HEK293 (cell line): Measurements from ENCODE around the gene GBP5.

ENCODE experiments used
- CTCF ChIA-PET: fragments of 350-600 bp; formaldehyde crosslinking; extraction: SDS; loops from one replicate; lab custom pipeline; 2021; ENCODE audit warnings: antibody characterized with exemption; lab: Yijun Ruan, JAX
- POLR2A ChIA-PET: fragments of 300-600 bp; formaldehyde crosslinking; extraction: SDS; loops from one replicate; lab custom pipeline; 2020; ENCODE audit warnings: antibody characterized with exemption, inconsistent platforms; lab: Yijun Ruan, JAX
- H3K27ac ChIP-seq: fragments of 200-500 bp; sonication (Bioruptor generic); 2 replicates; pipeline ENCODE4 v1.5.1; 2014; ENCODE audit warnings: low read depth, low read length, control low read depth, inconsistent platforms; ENCODE audit errors: extremely low read depth
- H3K36me3 ChIP-seq, 2 experiments: fragments of 200-500 bp in 1 of 2; sonication (Bioruptor generic) in 1 of 2; 1 replicate in 1 of 2; 2 replicates in 1 of 2; pipeline ENCODE4 v1.5.1; 2014 to 2017; ENCODE audit warnings: inconsistent platforms in 2 of 2, low read length in 2 of 2; ENCODE audit not compliant: control insufficient read depth in 2 of 2, insufficient read depth in 1 of 2
- H3K4me1 ChIP-seq: fragments of 200-500 bp; sonication (Bioruptor generic); 2 replicates; pipeline ENCODE4 v1.5.1; 2014; ENCODE audit warnings: mild to moderate bottlenecking, low read length, inconsistent platforms; ENCODE audit not compliant: control insufficient read depth, insufficient read depth
- H3K4me3 ChIP-seq: 2 replicates; pipeline ENCODE4 v1.5.1; 2011; ENCODE audit warnings: low read depth, mild to moderate bottlenecking, control low read depth, low read length, moderate library complexity
- H3K9me3 ChIP-seq: fragments of 200-500 bp; sonication (Bioruptor generic); 2 replicates; pipeline ENCODE4 v1.5.1; 2014; ENCODE audit warnings: low read depth, low read length, inconsistent platforms; ENCODE audit not compliant: control insufficient read depth, insufficient read depth
- GLI4 ChIP-seq: fragments of 450-650 bp; formaldehyde crosslinking; IDR thresholded peaks from 2 replicates; pipeline ENCODE4 v1.5.1; 2016; ENCODE audit warnings: missing biosample characterization, missing genetic modification characterization
- GLIS1 ChIP-seq: fragments of 450-650 bp; formaldehyde crosslinking; IDR thresholded peaks from 2 replicates; pipeline ENCODE4 v1.5.1; 2016; ENCODE audit warnings: missing biosample characterization, missing genetic modification characterization
- HOXC10 ChIP-seq: sonication (generic); formaldehyde crosslinking; IDR thresholded peaks from 2 replicates; pipeline ENCODE4 v1.8.1; 2023; ENCODE audit warnings: mild to moderate bottlenecking, missing genetic modification reagents
- KLF1 ChIP-seq: fragments of 450-650 bp; formaldehyde crosslinking; IDR thresholded peaks from 2 replicates; pipeline ENCODE4 v1.5.1; 2016; ENCODE audit warnings: missing biosample characterization, missing genetic modification characterization
- KLF8 ChIP-seq: fragments of 450-650 bp; formaldehyde crosslinking; IDR thresholded peaks from 2 replicates; pipeline ENCODE4 v1.5.1; 2016; ENCODE audit warnings: missing biosample characterization, missing genetic modification characterization
- RBAK ChIP-seq: fragments of 450-650 bp; formaldehyde crosslinking; IDR thresholded peaks from 2 replicates; pipeline ENCODE4 v1.5.1; 2016; ENCODE audit warnings: missing biosample characterization, missing genetic modification characterization
- ZBTB44 ChIP-seq: fragments of 450-650 bp; IDR thresholded peaks from 2 replicates; pipeline ENCODE4 v1.5.1; 2018; ENCODE audit warnings: missing biosample characterization, mild to moderate bottlenecking, missing genetic modification characterization
- ZBTB8A ChIP-seq: fragments of 450-650 bp; formaldehyde crosslinking; IDR thresholded peaks from 2 replicates; pipeline ENCODE4 v1.5.1; 2016; ENCODE audit warnings: missing biosample characterization, missing genetic modification characterization
- ZFP37 ChIP-seq: fragments of 450-650 bp; formaldehyde crosslinking; IDR thresholded peaks from 2 replicates; pipeline ENCODE4 v1.5.1; 2016; ENCODE audit warnings: missing biosample characterization, missing genetic modification characterization
- ZFP69B ChIP-seq: fragments of 450-650 bp; formaldehyde crosslinking; IDR thresholded peaks from 2 replicates; pipeline ENCODE4 v1.5.1; 2016; ENCODE audit warnings: missing biosample characterization, missing genetic modification characterization
- ZNF138 ChIP-seq: fragments of 450-650 bp; formaldehyde crosslinking; IDR thresholded peaks from 2 replicates; pipeline ENCODE4 v1.5.1; 2016; ENCODE audit warnings: missing biosample characterization, missing genetic modification characterization, borderline replicate concordance
- ZNF157 ChIP-seq: fragments of 450-650 bp; formaldehyde crosslinking; IDR thresholded peaks from 2 replicates; pipeline ENCODE4 v1.5.1; 2016; ENCODE audit warnings: missing biosample characterization, missing genetic modification characterization
- ZNF18 ChIP-seq: fragments of 450-650 bp; formaldehyde crosslinking; IDR thresholded peaks from 2 replicates; pipeline ENCODE4 v1.5.1; 2016; ENCODE audit warnings: missing biosample characterization, missing genetic modification characterization
- ZNF202 ChIP-seq: fragments of 450-650 bp; formaldehyde crosslinking; IDR thresholded peaks from 2 replicates; pipeline ENCODE4 v1.5.1; 2016; ENCODE audit warnings: missing biosample characterization, missing genetic modification characterization, borderline replicate concordance
- ZNF362 ChIP-seq: fragments of 450-650 bp; formaldehyde crosslinking; IDR thresholded peaks from 2 replicates; pipeline ENCODE4 v1.5.1; 2016; ENCODE audit warnings: missing biosample characterization, missing genetic modification characterization
- ZNF404 ChIP-seq: fragments of 450-650 bp; formaldehyde crosslinking; IDR thresholded peaks from 2 replicates; pipeline ENCODE4 v1.5.1; 2017; ENCODE audit warnings: missing biosample characterization, missing genetic modification characterization
- ZNF48 ChIP-seq: fragments of 450-650 bp; formaldehyde crosslinking; IDR thresholded peaks from 2 replicates; pipeline ENCODE4 v1.5.1; 2016; ENCODE audit warnings: missing biosample characterization, missing genetic modification characterization
- ZNF610 ChIP-seq: fragments of 450-650 bp; formaldehyde crosslinking; IDR thresholded peaks from 2 replicates; pipeline ENCODE4 v1.5.1; 2016; ENCODE audit warnings: missing biosample characterization, missing genetic modification characterization, borderline replicate concordance
- ZNF701 ChIP-seq: fragments of 450-650 bp; formaldehyde crosslinking; IDR thresholded peaks from 2 replicates; pipeline ENCODE4 v1.5.1; 2016; ENCODE audit warnings: missing biosample characterization, missing genetic modification characterization
- ZNF830 ChIP-seq: fragments of 450-650 bp; IDR thresholded peaks from 2 replicates; pipeline ENCODE4 v1.5.0; 2018; ENCODE audit warnings: missing biosample characterization, missing genetic modification characterization, low read depth, mild to moderate bottlenecking, moderate library complexity
- ZSCAN23 ChIP-seq: fragments of 450-650 bp; formaldehyde crosslinking; IDR thresholded peaks from 2 replicates; pipeline ENCODE4 v1.5.1; 2016; ENCODE audit warnings: missing biosample characterization, missing genetic modification characterization
- TF ChIP-seq, protein P1 (sequence below): fragments of 450-650 bp; formaldehyde crosslinking; conservative IDR thresholded peaks from 2 replicates; pipeline ENCODE4 v1.5.1; 2016; ENCODE audit warnings: low read depth, missing biosample characterization, missing genetic modification characterization
- TF ChIP-seq, protein P2 (sequence below): fragments of 450-650 bp; formaldehyde crosslinking; IDR thresholded peaks from 2 replicates; pipeline ENCODE4 v1.5.1; 2017; ENCODE audit warnings: missing biosample characterization, missing genetic modification characterization
- TF ChIP-seq, protein P3 (sequence below): fragments of 450-650 bp; formaldehyde crosslinking; IDR thresholded peaks from 2 replicates; pipeline ENCODE4 v1.5.1; 2016; ENCODE audit warnings: missing biosample characterization, missing genetic modification characterization

Gene GBP5

DNA sequence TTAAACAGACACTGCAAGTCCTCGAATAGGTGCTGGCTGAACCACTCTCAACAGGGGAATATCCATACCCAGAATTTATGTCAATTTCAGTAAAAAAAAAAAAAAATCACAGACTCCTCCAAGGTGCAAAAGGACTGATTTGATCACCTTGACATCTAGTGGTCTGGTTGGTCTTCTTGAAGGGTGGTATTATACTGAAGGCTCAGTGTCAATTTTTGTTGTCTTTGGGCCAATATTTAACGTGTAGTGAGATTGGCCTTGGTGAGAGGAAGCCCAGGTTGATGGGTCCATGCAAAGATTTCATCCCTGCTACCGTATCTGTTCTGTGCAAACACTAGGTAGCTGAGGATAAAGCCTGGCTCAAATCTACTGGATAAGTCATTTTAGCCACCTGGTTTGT lies 4.0 kb upstream of the GBP5 start (continued):
- TF ChIP-seq, protein P1, sequence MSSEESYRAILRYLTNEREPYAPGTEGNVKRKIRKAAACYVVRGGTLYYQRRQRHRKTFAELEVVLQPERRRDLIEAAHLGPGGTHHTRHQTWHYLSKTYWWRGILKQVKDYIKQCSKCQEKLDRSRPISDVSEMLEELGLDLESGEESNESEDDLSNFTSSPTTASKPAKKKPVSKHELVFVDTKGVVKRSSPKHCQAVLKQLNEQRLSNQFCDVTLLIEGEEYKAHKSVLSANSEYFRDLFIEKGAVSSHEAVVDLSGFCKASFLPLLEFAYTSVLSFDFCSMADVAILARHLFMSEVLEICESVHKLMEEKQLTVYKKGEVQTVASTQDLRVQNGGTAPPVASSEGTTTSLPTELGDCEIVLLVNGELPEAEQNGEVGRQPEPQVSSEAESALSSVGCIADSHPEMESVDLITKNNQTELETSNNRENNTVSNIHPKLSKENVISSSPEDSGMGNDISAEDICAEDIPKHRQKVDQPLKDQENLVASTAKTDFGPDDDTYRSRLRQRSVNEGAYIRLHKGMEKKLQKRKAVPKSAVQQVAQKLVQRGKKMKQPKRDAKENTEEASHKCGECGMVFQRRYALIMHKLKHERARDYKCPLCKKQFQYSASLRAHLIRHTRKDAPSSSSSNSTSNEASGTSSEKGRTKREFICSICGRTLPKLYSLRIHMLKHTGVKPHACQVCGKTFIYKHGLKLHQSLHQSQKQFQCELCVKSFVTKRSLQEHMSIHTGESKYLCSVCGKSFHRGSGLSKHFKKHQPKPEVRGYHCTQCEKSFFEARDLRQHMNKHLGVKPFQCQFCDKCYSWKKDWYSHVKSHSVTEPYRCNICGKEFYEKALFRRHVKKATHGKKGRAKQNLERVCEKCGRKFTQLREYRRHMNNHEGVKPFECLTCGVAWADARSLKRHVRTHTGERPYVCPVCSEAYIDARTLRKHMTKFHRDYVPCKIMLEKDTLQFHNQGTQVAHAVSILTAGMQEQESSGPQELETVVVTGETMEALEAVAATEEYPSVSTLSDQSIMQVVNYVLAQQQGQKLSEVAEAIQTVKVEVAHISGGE (tag by site-specific recombination): no peak
- no peak for TF ChIP-seq ZBTB44 (tag by site-specific recombination)
- no peak for TF ChIP-seq KLF8 (tag by site-specific recombination)

- CTCF ChIA-PET: interaction anchor here (0.5 to 0.6 kb wide), 2 partner anchors 72 to 150 kb away, joined by 3 to 4 read pairs; no protein-coding TSS in a partner anchor
- H3K9me3 ChIP-seq: no peaks in the 10 kb centered on the region
- TF ChIP-seq ZFP69B (tag by site-specific recombination) (no peak), ZNF830 (no peak), ZFP37 (tag by site-specific recombination) (no peak), ZNF701 (tag by site-specific recombination) (no peak), KLF1 (tag by site-specific recombination) (no peak), ZNF404 (tag by site-specific recombination) (no peak), ZNF138 (tag by site-specific recombination) (no peak)
- TF ChIP-seq, protein P2, sequence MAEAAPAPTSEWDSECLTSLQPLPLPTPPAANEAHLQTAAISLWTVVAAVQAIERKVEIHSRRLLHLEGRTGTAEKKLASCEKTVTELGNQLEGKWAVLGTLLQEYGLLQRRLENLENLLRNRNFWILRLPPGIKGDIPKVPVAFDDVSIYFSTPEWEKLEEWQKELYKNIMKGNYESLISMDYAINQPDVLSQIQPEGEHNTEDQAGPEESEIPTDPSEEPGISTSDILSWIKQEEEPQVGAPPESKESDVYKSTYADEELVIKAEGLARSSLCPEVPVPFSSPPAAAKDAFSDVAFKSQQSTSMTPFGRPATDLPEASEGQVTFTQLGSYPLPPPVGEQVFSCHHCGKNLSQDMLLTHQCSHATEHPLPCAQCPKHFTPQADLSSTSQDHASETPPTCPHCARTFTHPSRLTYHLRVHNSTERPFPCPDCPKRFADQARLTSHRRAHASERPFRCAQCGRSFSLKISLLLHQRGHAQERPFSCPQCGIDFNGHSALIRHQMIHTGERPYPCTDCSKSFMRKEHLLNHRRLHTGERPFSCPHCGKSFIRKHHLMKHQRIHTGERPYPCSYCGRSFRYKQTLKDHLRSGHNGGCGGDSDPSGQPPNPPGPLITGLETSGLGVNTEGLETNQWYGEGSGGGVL: no peak
- TF ChIP-seq, protein P3, sequence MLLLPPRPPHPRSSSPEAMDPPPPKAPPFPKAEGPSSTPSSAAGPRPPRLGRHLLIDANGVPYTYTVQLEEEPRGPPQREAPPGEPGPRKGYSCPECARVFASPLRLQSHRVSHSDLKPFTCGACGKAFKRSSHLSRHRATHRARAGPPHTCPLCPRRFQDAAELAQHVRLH (tag by site-specific recombination): no peak
- POLR2A ChIA-PET: no interaction called here
- H3K36me3 ChIP-seq: no peaks in the 10 kb centered on the region
- no peaks in the 10 kb centered on the region for H3K4me1 ChIP-seq
- H3K27ac ChIP-seq: no peak overlapping the region
- no peak overlapping the region for H3K4me3 ChIP-seq
Observed at GRCh38 chr1:89274411-89274857, 1.8 kb upstream of the GBP5 start.

DNA sequence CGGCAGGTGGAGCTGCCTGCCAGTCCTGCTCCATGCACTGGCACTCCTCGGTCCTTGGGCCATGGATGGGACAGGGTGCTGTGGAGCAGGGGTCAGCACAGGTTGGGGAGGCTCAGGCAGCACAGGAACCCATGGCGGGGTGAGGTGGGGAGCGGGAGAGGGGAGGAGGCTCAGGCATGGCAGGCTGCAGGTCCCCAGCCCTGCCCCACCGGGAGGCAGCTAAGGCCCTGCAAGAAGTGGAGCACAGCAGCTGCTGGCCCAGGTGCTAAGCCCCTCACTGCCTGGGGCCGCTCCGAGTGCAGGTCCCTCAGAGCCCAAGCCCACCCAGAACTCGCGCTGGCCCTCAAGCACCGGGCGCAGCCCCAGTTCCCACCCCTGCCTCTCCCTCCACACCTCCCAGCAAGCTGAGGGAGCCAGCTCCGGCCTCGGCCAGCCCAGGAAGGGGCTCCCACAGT lies 691 bp upstream of the GBP5 start:
- no peaks in the 10 kb centered on the region for H3K36me3 ChIP-seq
- H3K4me1 ChIP-seq: no peaks in the 10 kb centered on the region
- CTCF ChIA-PET: no interaction called here
- POLR2A ChIA-PET: no interaction called here
- H3K9me3 ChIP-seq: no peaks in the 10 kb centered on the region
- H3K4me3 ChIP-seq: no peak overlapping the region
- no peak overlapping the region for H3K27ac ChIP-seq
- TF ChIP-seq ZNF202 (tag by site-specific recombination) (no peak), ZBTB8A (tag by site-specific recombination) (no peak), ZNF18 (no peak), HOXC10 (CRISPR knock-in tag) (no peak), ZSCAN23 (no peak), RBAK (tag by site-specific recombination) (no peak), ZNF362 (tag by site-specific recombination) (no peak), GLI4 (tag by site-specific recombination) (no peak), ZNF157 (tag by site-specific recombination) (no peak), GLIS1 (tag by site-specific recombination) (no peak), ZNF48 (no peak), ZNF610 (tag by site-specific recombination) (no peak)
- TF ChIP-seq, protein P3 (tag by site-specific recombination): no peak
